ENCODE measurements around the gene CPTP. TPM values are rescaled to one million over a fixed set of nuclear protein-coding genes. Genes with fewer than 3 reads are reported as not detected.

Gene CPTP
- total and polyA plus RNA-seq, 2 of the 13 experiments (the other 11 are each of a cell fraction or from before 2014, with no cell fraction given): 5.5 to 9.3 TPM

DNA sequence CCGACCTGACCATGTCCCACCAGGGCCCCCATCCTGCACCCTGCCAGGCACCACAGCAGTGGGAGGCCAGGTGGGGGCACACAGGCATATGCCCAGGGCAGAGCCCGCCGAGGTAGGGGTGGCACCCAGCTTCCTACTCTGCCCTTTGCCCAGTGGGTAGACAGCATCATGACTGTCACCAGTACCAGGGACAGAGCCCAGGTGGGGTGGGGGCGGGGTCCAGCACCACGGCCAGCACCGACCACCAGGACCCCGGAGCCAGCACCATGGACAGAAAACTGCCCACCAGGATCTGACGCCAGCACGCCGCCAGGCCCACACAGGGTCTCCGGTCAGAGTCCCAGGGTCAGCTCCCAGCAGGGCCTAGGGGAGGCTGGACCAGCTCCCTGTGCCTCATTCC is 10.2 kb downstream of the CPTP start (continued):
- TF ChIP-seq, protein P1, sequence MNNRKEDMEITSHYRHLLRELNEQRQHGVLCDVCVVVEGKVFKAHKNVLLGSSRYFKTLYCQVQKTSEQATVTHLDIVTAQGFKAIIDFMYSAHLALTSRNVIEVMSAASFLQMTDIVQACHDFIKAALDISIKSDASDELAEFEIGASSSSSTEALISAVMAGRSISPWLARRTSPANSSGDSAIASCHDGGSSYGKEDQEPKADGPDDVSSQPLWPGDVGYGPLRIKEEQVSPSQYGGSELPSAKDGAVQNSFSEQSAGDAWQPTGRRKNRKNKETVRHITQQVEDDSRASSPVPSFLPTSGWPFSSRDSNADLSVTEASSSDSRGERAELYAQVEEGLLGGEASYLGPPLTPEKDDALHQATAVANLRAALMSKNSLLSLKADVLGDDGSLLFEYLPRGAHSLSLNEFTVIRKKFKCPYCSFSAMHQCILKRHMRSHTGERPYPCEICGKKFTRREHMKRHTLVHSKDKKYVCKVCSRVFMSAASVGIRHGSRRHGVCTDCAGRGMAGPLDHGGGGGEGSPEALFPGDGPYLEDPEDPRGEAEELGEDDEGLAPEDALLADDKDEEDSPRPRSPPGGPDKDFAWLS (CRISPR knock-in tag; IDR thresholded peaks at IDR 0.05; ENCODE audit: borderline replicate concordance): no peak
- TF ChIP-seq ZNF883 (CRISPR knock-in tag; IDR thresholded peaks at IDR 0.05; ENCODE audit: not compliant biosample characterization): peak; percentile 59
- peak; percentile 55; the same call in 1 of the 2 replicates for TF ChIP-seq ZC3H13 (CRISPR knock-in tag; IDR thresholded peaks at IDR 0.05)
- TF ChIP-seq SMARCE1 (IDR thresholded peaks at IDR 0.05; ENCODE audit: borderline replicate concordance): no peak
- TF ChIP-seq, protein P2, sequence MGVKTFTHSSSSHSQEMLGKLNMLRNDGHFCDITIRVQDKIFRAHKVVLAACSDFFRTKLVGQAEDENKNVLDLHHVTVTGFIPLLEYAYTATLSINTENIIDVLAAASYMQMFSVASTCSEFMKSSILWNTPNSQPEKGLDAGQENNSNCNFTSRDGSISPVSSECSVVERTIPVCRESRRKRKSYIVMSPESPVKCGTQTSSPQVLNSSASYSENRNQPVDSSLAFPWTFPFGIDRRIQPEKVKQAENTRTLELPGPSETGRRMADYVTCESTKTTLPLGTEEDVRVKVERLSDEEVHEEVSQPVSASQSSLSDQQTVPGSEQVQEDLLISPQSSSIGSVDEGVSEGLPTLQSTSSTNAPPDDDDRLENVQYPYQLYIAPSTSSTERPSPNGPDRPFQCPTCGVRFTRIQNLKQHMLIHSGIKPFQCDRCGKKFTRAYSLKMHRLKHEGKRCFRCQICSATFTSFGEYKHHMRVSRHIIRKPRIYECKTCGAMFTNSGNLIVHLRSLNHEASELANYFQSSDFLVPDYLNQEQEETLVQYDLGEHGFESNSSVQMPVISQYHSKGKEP (CRISPR knock-in tag; IDR thresholded peaks at IDR 0.05): peak; percentile 68; the same call in 1 of the 2 replicates
- TF ChIP-seq, protein P3, sequence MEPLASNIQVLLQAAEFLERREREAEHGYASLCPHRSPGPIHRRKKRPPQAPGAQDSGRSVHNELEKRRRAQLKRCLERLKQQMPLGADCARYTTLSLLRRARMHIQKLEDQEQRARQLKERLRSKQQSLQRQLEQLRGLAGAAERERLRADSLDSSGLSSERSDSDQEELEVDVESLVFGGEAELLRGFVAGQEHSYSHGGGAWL (CRISPR knock-in tag; IDR thresholded peaks at IDR 0.05): peak; percentile 80; the same call in 1 of the 2 replicates
- TF ChIP-seq ZNF12 (CRISPR knock-in tag; IDR thresholded peaks at IDR 0.05): 0 out of 2 replicates have a peak, but pooled peaks have one; percentile 56
- TF ChIP-seq MEF2D (CRISPR knock-in tag; IDR thresholded peaks at IDR 0.05): peak; percentile 78; the same call in 1 of the 2 replicates
- TF ChIP-seq AHR (CRISPR knock-in tag; IDR thresholded peaks at IDR 0.05): peak; percentile 63; the same call in 1 of the 2 replicates
- TF ChIP-seq ZNF557 (CRISPR knock-in tag; IDR thresholded peaks at IDR 0.05): no peak
- no peak for TF ChIP-seq CCAR2 (optimal IDR thresholded peaks at IDR 0.05; ENCODE audit: low read depth, low read length)
- peak; percentile 82; the same call in 1 of the 2 replicates for TF ChIP-seq KDM5B (CRISPR knock-in tag; IDR thresholded peaks at IDR 0.05; ENCODE audit: borderline replicate concordance)
- peak; percentile 36; the same call in 1 of the 2 replicates for TF ChIP-seq HOXD1 (CRISPR knock-in tag; IDR thresholded peaks at IDR 0.05)
- TF ChIP-seq TGIF2 (CRISPR knock-in tag; IDR thresholded peaks at IDR 0.05): no peak; the same call in 1 of the 2 replicates
- TF ChIP-seq ZNF543 (CRISPR knock-in tag; IDR thresholded peaks at IDR 0.05): 0 out of 2 replicates have a peak, but pooled peaks have one; percentile 39
- TF ChIP-seq, protein P4, sequence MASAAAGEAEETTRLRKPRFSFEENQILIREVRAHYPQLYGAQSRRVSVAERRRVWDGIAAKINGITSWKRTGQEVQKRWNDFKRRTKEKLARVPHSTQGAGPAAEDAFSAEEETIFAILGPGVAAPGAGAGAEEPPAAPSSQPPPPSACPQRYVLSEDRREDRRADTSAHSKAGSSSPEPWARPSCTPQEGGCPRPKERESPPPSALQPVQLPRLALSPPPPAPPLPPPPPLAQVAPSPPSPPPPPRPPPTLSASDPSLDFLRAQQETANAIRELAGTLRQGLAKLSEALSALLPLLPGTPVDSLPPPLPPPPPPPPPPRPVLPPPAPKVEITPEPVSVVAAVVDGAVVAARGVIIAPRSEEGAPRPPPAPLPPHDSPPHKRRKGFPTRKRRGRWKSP (CRISPR knock-in tag; IDR thresholded peaks at IDR 0.05): no peak
- TF ChIP-seq HOXA9 (CRISPR knock-in tag; IDR thresholded peaks at IDR 0.05; ENCODE audit: borderline replicate concordance): peak; percentile 53; the same call in 1 of the 2 replicates
- no peak for TF ChIP-seq PCBP2 (optimal IDR thresholded peaks at IDR 0.05; ENCODE audit: low read depth, low read length, poor library complexity, severe bottlenecking)
- TF ChIP-seq ZNF432 (CRISPR knock-in tag; IDR thresholded peaks at IDR 0.05; ENCODE audit: borderline replicate concordance): peak; percentile 63; the same call in 1 of the 2 replicates
- TF ChIP-seq HNRNPUL1 (IDR thresholded peaks at IDR 0.05; ENCODE audit: low read depth, low read length): no peak
- TF ChIP-seq, protein P5, sequence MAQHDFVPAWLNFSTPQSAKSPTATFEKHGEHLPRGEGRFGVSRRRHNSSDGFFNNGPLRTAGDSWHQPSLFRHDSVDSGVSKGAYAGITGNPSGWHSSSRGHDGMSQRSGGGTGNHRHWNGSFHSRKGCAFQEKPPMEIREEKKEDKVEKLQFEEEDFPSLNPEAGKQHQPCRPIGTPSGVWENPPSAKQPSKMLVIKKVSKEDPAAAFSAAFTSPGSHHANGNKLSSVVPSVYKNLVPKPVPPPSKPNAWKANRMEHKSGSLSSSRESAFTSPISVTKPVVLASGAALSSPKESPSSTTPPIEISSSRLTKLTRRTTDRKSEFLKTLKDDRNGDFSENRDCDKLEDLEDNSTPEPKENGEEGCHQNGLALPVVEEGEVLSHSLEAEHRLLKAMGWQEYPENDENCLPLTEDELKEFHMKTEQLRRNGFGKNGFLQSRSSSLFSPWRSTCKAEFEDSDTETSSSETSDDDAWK (CRISPR knock-in tag; IDR thresholded peaks at IDR 0.05): no peak
- TF ChIP-seq HOXA3 (CRISPR knock-in tag; IDR thresholded peaks at IDR 0.05): 0 out of 2 replicates have a peak, but pooled peaks have one; percentile 21
- TF ChIP-seq HDAC1 (CRISPR knock-in tag; IDR thresholded peaks at IDR 0.05): peak; percentile 37; the same call in 1 of the 2 replicates
